SHP77 (cell line): Measurements from ENCODE around the gene RASEF.

Experiments
- DNase-seq, 2 experiments: peaks; one replicate each; lab custom pipeline; 2025; lab: John Stamatoyannopoulos, UW

RASEF gene

GRCh38 chr9:83012922-83013838, 49.8 kb downstream of the RASEF start:
- no peak for DNase-seq

DNA sequence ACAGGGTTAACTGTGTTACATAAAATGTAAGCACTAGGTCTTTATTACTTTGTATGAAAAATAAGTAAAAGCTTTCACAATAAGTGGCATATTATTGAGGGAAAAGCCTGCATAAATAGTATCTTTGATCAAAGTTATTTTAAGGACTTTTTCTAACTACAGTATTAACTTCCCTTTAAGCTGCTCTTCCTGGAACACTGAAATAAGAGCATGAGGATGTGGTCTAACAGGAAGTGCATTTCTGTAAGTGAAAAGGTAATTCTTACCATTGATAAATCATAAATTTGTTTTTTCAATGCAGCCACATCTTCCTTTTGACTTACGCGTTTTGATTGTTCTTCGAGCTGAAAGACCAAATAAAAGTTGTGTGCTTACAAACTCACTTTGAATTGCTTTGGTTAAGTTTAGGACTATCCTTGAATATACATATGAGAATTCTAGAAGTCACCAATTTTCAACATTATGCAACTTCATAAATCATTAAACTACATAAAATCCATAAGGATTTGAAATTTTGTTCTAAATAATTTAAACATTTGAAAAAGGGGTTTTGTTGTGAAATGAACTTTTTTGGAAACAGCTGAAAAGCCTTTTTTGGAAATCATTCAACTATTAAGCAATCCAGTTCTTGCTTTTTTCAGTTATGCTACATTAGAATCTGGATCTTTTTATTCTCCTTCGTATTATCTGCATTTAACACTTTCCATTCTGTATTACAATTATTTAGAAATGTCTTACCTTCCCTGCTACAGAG, 50.6 kb downstream of the RASEF start:
- DNase-seq = no peak

- DNase-seq = no peak
Measured at GRCh38 chr9:83011611-83012010, 51.3 kb downstream of the RASEF start.

GRCh38 chr9:83007521-83008300, 55.2 kb downstream of the RASEF start:
- DNase-seq = no peak

DNA sequence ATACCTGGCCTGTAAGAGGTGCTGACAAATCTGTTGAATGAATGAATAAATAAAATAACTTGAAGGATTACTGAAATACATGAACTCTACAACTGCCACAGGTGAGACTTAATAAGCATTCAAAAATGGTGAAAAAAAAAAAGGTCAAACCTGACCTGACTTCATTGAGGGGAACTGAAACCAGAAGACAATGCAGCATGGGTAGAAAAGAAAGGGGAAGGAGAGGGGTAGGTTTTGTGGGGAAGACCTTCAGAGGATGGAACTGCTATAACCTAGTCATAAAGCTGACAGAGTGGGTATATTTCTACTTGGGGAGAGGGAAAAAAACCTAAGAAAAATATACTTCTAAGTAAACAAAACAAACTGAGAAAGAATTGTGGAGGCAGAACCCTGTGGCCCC, 56.6 kb downstream of the RASEF start:
- DNase-seq = no peak

GRCh38 chr9:83005963-83006362, 57.0 kb downstream of the RASEF start:
- no peak for DNase-seq

- no peak for DNase-seq
Measured at GRCh38 chr9:83005361-83005760, 57.6 kb downstream of the RASEF start.

DNA sequence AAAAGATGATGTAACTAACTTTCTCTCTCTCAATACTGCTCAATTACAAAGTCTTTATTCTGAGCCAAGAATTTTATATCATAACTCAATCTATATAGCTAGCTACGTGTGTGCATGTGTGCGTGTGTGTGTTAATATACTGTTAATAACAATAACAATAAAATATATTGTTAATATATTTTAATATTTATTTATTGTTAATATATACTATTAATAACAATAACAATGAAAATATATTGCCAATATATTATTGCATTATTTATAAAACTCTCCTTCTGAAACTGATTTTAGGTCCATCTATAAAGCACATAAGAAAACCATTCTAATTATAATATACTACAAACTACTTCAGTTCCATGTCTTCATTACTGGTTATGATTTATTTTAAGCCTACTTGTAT, 60.6 kb downstream of the RASEF start:
- DNase-seq = no peak

- DNase-seq = no peak
Measured at GRCh38 chr9:83000765-83001164, 62.2 kb downstream of the RASEF start.

- no peak for DNase-seq
Measured at GRCh38 chr9:82998409-82998808, 64.5 kb downstream of the RASEF start.

GRCh38 chr9:82997476-82998140, 65.3 kb downstream of the RASEF start:
- DNase-seq = no peak

GRCh38 chr9:82996941-82997340, 66.0 kb downstream of the RASEF start:
- DNase-seq = no peak

DNA sequence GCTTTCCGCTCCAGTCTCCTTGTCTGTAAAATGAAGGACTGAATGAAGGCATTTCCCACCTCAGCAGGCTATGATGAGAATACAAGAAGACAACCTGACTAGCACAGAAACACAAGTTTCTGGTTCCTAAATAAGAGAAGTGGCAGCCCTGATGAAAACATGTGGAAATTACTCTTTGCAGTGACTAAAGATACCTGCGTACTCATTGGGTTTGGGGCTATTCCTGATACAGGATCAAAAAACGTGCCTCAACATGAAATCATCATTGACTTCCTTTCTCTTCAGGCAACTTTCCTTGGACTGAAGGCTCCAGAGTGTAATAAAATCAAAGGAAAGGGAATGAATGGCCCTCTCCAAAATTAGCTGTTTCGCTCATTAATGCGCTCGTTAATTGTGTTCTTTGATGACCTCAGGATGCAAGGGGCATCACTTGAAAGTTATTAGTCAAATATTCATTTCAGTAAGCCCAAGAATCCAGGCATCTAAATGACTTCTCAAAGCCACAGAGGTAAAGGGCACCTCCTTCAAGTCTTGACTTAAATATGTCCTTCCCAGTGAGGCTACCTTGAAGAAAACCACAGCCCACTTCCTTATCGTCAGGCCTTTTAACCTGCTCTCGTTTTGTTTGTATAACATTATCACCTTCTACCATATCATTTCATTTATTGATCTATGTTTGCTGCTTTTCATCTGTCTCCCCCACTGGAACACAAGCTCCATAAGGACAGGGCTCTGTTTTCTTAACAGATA, 68.9 kb downstream of the RASEF start:
- DNase-seq = no peak

DNA sequence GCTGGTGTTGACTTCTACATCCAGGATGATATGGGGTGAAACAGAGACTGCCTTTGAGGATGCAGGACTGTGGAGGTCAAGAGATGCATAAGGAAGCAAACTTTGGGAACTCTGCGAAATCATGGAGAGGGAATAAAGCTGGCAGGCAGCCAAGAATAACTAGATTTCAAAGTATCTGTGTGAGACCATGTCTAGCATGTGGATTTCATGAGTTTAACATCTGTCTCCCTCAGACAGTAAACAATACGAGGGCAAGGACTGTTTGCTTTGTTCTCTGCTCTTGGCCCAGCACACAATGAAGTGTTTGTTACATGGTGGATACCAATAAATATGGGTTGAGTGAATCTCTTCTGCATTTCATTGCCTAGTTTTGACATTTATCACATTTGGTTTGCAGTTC, 71.3 kb downstream of the RASEF start:
- DNase-seq = peak; percentile 66 to 74

DNA sequence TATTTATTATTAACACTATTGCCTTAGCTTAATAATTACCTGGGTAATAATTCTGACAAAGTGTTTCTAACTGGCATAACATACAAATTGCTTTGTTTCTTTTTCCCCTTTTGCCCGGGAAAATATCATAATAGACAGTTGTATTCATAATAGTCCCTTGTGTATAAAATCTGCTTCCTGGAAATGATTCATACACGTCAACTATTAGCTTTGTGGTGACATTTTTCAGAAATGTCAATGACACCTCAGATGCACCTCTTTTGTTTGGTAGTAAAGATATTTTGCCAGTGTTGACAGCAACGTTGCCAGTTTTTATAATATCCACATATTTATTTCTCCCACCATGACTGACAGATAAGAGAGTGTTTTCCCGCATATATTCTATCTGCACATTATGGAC, 73.0 kb downstream of the RASEF start:
- no peak for DNase-seq

DNA sequence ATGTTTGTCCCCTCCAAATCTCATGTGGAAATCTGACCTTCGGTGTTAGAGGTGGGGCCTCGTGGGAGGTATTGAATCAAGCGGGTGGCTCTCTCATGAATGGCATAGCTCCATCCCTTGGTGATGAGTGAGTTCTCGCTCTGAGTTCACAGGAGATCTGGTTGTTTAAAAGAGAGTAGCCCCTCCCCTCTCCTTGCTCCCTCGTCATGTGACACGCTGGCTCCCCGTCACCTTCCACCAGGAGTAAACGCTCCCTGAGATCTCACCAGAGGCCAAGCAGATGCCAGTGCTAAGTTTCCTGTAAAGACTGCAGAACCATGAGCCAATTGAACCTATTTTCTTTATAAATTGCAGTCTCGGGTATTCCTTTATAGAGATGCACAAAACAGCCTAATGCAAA, 74.5 kb downstream of the RASEF start:
- DNase-seq = no peak

GRCh38 chr9:82987370-82988189, 75.4 kb downstream of the RASEF start:
- DNase-seq = no peak

GRCh38 chr9:82981552-82981951, 81.4 kb downstream of the RASEF start:
- no peak for DNase-seq

DNA sequence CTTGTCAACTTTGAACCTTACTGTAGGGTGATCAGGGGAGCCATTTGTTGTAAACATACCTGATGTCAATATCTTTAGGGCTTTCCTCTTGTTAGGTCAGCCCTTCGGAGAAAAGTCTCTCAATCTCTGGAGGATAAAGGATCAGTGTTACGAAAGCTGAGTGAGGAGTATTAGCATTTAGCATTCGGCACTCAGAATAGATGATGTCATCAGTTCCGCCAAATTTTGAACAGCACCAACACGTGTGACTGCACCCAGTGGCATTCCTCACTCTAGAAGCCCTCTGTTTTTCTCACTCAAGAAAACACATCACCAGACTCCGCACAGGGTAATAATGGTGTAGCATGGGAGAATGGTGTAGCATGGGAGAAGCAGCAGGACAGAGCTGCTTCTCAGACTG, 87.8 kb downstream of the RASEF start:
- DNase-seq = no peak

DNA sequence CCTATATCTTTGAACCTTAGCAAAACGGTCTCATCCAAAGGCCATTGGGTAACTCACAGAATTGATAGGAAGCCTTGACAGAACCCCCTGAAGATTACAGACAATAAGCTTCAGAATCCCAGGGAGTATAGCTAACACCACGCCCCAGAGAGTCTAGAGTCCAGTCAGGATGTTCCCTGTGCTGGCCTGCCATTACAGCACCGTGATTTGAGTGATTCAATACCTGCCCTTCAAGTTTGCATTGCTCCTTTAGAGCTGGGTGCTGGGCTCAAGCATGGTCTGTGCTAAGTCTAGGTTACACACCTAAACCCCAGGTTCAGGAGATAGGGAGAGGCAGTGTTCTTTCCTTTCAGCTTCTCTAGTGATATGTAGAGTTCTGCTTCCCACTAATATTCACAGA, 90.5 kb downstream of the RASEF start:
- no peak for DNase-seq
